ENCODE data around the gene RPN2.
A peak's percentile ranks its signal among the peaks of the same experiment; 100 is the strongest.

RPN2 gene

GRCh38 chr20:37279820-37280219, 100.7 kb downstream of the RPN2 start:
- H3K4me3 ChIP-seq (ENCODE audit: low read depth, low read length): no peak overlapping the region
- H3K27ac ChIP-seq (ENCODE audit: low read depth, low read length): no peak overlapping the region
- H3K79me2 ChIP-seq (ENCODE audit: control insufficient read depth, insufficient read depth, low read length, unreplicated experiment): no peaks in the 10 kb centered on the region
- H3K27me3 ChIP-seq (ENCODE audit: insufficient read depth, low read length): no peaks in the 10 kb centered on the region
- H2AFZ ChIP-seq (ENCODE audit: low read length, unreplicated experiment): no peak overlapping the region
- peaks cover 6% of the 10 kb centered on the region for H3K4me1 ChIP-seq (ENCODE audit: control insufficient read depth, insufficient read depth, low read length, unreplicated experiment)
- H3K36me3 ChIP-seq (ENCODE audit: insufficient read depth, low read length): no peaks in the 10 kb centered on the region

GRCh38 chr20:37280403-37280802, 101.3 kb downstream of the RPN2 start:
- no peak overlapping the region for H3K4me3 ChIP-seq (ENCODE audit: low read depth, low read length)
- H3K27ac ChIP-seq (ENCODE audit: low read depth, low read length): no peak overlapping the region
- H3K27me3 ChIP-seq (ENCODE audit: insufficient read depth, low read length): no peaks in the 10 kb centered on the region
- H2AFZ ChIP-seq (ENCODE audit: low read length, unreplicated experiment): no peak overlapping the region
- H3K4me1 ChIP-seq (ENCODE audit: control insufficient read depth, insufficient read depth, low read length, unreplicated experiment): peaks cover 6% of the 10 kb centered on the region
- H3K36me3 ChIP-seq (ENCODE audit: insufficient read depth, low read length): no peaks in the 10 kb centered on the region
- H3K79me2 ChIP-seq (ENCODE audit: control insufficient read depth, insufficient read depth, low read length, unreplicated experiment): no peaks in the 10 kb centered on the region

GRCh38 chr20:37282556-37282955, 103.4 kb downstream of the RPN2 start:
- Histone ChIP-seq H3K4me3 (ENCODE audit: low read depth, low read length) (no peak overlapping the region), H2AFZ (ENCODE audit: low read length, unreplicated experiment) (peak overlapping the region; percentile 72), H3K27me3 (ENCODE audit: insufficient read depth, low read length) (no peaks in the 10 kb centered on the region), H3K79me2 (ENCODE audit: control insufficient read depth, insufficient read depth, low read length, unreplicated experiment) (no peaks in the 10 kb centered on the region), H3K36me3 (ENCODE audit: insufficient read depth, low read length) (no peaks in the 10 kb centered on the region), H3K4me1 (ENCODE audit: control insufficient read depth, insufficient read depth, low read length, unreplicated experiment) (no peaks in the 10 kb centered on the region), H3K27ac (ENCODE audit: low read depth, low read length) (no peak overlapping the region)

DNA sequence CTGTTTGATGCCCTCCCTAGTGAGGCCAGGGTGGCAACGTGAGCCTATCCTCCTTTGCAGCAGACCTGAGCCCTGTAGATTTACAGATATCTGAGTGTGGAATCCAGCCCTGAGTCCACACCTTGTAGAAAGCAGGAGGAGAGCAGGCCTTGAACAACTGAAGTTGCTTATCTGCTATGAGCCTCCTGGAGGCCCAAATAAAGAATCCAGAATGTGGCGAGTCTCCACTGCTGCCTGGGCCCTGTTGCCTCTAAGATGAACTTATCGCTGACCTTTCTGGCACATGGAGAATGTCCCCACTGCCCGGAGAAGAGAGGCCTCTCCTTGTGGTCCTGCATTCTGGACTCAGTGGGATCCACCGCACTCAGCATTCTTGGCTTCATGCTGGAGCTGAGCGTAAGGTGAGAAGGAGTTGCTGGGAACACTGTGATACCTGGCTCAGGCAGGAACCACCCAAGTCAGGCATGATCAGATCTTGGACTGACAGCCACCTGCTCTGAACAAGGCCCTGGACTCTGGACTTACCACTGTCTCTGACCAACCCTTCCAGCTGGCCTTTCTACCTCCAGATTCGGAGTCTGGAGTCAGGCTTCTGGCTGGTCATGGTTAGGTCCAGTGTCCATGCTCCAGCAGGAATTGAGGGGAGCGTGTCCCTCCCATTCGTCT, 104.5 kb downstream of the RPN2 start:
- no peak overlapping the region for H2AFZ ChIP-seq (ENCODE audit: low read length, unreplicated experiment)

GRCh38 chr20:37284691-37285161, 105.6 kb downstream of the RPN2 start:
- Histone ChIP-seq H3K36me3 (ENCODE audit: insufficient read depth, low read length) (no peaks in the 10 kb centered on the region), H3K4me1 (ENCODE audit: control insufficient read depth, insufficient read depth, low read length, unreplicated experiment) (no peaks in the 10 kb centered on the region), H3K27me3 (ENCODE audit: insufficient read depth, low read length) (no peaks in the 10 kb centered on the region), H2AFZ (ENCODE audit: low read length, unreplicated experiment) (no peak overlapping the region), H3K4me3 (ENCODE audit: low read depth, low read length) (no peak overlapping the region), H3K27ac (ENCODE audit: low read depth, low read length) (no peak overlapping the region), H3K79me2 (ENCODE audit: control insufficient read depth, insufficient read depth, low read length, unreplicated experiment) (peaks cover 3% of the 10 kb centered on the region)

More for the DNA sequence above, 104.5 kb downstream of the RPN2 start:
- Histone ChIP-seq H3K27ac (ENCODE audit: low read depth, low read length) (no peak overlapping the region), H3K27me3 (ENCODE audit: insufficient read depth, low read length) (no peaks in the 10 kb centered on the region), H3K36me3 (ENCODE audit: insufficient read depth, low read length) (no peaks in the 10 kb centered on the region), H3K79me2 (ENCODE audit: control insufficient read depth, insufficient read depth, low read length, unreplicated experiment) (no peaks in the 10 kb centered on the region), H3K4me1 (ENCODE audit: control insufficient read depth, insufficient read depth, low read length, unreplicated experiment) (no peaks in the 10 kb centered on the region), H3K4me3 (ENCODE audit: low read depth, low read length) (no peak overlapping the region)

DNA sequence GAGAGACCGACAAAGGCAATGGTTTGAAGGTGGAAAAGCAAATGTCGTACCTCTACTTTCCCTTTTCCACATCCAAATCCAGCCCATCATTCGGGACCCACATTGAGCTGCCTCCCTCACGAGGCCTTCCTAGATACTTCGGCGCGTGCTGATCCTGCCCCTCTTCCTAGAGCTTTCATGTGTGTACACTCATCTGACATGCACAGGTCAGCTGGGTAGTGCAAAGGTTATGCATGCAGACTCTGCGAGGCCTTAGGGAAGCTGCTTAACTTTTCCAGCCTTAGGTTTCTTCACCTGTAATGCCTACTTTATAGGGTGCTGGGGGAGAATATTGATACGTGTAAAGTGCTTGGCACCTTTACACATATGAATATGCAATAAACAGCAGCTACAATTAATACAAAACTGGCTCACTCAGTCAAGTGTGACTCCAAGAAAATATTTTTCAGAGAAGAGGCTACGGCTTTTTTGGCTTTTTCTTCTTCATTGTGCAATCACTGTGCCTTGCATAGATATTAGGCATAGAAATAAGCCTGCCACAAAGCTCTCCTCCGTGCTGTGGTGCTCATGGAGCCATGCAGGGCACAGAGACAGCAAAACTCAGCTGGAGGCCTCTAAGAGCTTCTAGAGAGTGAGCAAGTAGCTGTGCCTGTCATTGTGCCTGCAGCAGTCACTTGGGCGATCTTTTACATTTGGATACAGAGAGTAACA, 106.7 kb downstream of the RPN2 start:
- no peak overlapping the region for H3K27ac ChIP-seq (ENCODE audit: low read depth, low read length)
- no peak overlapping the region for H3K4me3 ChIP-seq (ENCODE audit: low read depth, low read length)
- H3K36me3 ChIP-seq (ENCODE audit: insufficient read depth, low read length): no peaks in the 10 kb centered on the region
- H3K4me1 ChIP-seq (ENCODE audit: control insufficient read depth, insufficient read depth, low read length, unreplicated experiment): peaks cover 5% of the 10 kb centered on the region
- H3K27me3 ChIP-seq (ENCODE audit: insufficient read depth, low read length): no peaks in the 10 kb centered on the region
- H3K79me2 ChIP-seq (ENCODE audit: control insufficient read depth, insufficient read depth, low read length, unreplicated experiment): peaks cover 14% of the 10 kb centered on the region
- H2AFZ ChIP-seq (ENCODE audit: low read length, unreplicated experiment): no peak overlapping the region

DNA sequence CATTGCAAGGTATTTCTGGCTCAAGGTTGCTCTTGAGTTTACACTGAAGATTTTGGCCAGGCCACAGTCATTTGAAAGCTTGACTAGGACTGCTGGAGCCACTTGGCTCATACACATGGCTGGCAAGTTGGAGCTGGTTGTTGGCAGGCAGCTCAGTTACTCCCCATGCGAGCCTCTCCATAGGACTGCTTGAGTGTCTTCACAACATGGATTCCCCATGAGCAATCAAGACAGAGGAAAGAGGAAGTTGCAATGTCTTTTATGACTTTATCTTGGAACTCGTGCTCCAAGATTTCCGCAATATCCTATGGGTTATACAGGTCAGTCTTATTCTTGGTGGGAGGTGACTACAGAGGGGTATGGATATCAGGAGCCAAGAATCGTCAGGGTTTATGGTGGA, 109.0 kb downstream of the RPN2 start:
- Histone ChIP-seq H3K27me3 (ENCODE audit: insufficient read depth, low read length) (no peaks in the 10 kb centered on the region), H3K79me2 (ENCODE audit: control insufficient read depth, insufficient read depth, low read length, unreplicated experiment) (peaks cover 34% of the 10 kb centered on the region), H3K27ac (ENCODE audit: low read depth, low read length) (no peak overlapping the region), H3K4me1 (ENCODE audit: control insufficient read depth, insufficient read depth, low read length, unreplicated experiment) (peaks cover 9% of the 10 kb centered on the region), H3K36me3 (ENCODE audit: insufficient read depth, low read length) (no peaks in the 10 kb centered on the region; the same call in 1 of the 2 replicates), H2AFZ (ENCODE audit: low read length, unreplicated experiment) (no peak overlapping the region), H3K4me3 (ENCODE audit: low read depth, low read length) (no peak overlapping the region)

- no peaks in the 10 kb centered on the region; the same call in 1 of the 2 replicates for H3K36me3 ChIP-seq (ENCODE audit: insufficient read depth, low read length)
- peak overlapping the region; percentile 71 for H2AFZ ChIP-seq (ENCODE audit: low read length, unreplicated experiment)
- no peaks in the 10 kb centered on the region for H3K27me3 ChIP-seq (ENCODE audit: insufficient read depth, low read length)
- peak overlapping the region; percentile 91 for H3K4me3 ChIP-seq (ENCODE audit: low read depth, low read length)
- peak overlapping the region; percentile 82 for H3K27ac ChIP-seq (ENCODE audit: low read depth, low read length)
- H3K4me1 ChIP-seq (ENCODE audit: control insufficient read depth, insufficient read depth, low read length, unreplicated experiment): peaks cover 27% of the 10 kb centered on the region
- H3K79me2 ChIP-seq (ENCODE audit: control insufficient read depth, insufficient read depth, low read length, unreplicated experiment): peaks cover 43% of the 10 kb centered on the region
These were observed 111.2 kb downstream of the RPN2 start for GRCh38 chr20:37290158-37290810.
